Temporal lobe (tissue), 1 donor: Measurements from ENCODE around the gene PPP4R4. TPM values are rescaled to one million over a fixed set of nuclear protein-coding genes. Genes with fewer than 3 reads are reported as not detected.

ENCODE experiments used
- total RNA-seq: library from RNA; depleted of rRNA; stranded (reverse); fragments of >200 nt; gene quantifications from one replicate; pipeline ENCODE4 v1.2.3, GENCODE V29; 2014

Gene PPP4R4
- total RNA-seq, 1 donor from 2014 or later: 0.49 TPM

Other genes with a start within 250 kb of the PPP4R4 start
- 0.74 TPM for gene FAM181A, start 247.0 kb upstream of the PPP4R4 start, total RNA-seq
- gene ASB2, start 197.8 kb upstream of the PPP4R4 start, total RNA-seq: not detected
- not detected for gene CCDC197, start 177.0 kb upstream of the PPP4R4 start, total RNA-seq
- 5.2 TPM for gene OTUB2, start 148.0 kb upstream of the PPP4R4 start, total RNA-seq
- gene DDX24, start 93.1 kb upstream of the PPP4R4 start, total RNA-seq: 110 TPM
- gene IFI27L1, start 93.0 kb upstream of the PPP4R4 start, total RNA-seq: 5.2 TPM
- gene IFI27, start 63.6 kb upstream of the PPP4R4 start, total RNA-seq: 11.6 TPM
- gene IFI27L2, start 44.7 kb upstream of the PPP4R4 start, total RNA-seq: 11.3 TPM
- not detected for gene SERPINA10, start 118.9 kb downstream of the PPP4R4 start, total RNA-seq
- not detected for gene SERPINA6, start 149.0 kb downstream of the PPP4R4 start, total RNA-seq
- not detected for gene SERPINA2, start 192.4 kb downstream of the PPP4R4 start, total RNA-seq
- gene SERPINA1, start 214.3 kb downstream of the PPP4R4 start, total RNA-seq: 1.5 TPM